ENCODE results near the gene MACF1.

MACF1 gene

GRCh38 chr1:39332828-39333227 is 128.3 kb downstream of the MACF1 start:
- POLR2A ChIA-PET = no interaction called here
- DNase-seq (ENCODE audit: extremely low spot score) = no peak
- TF ChIP-seq SUZ12 (IDR thresholded peaks at IDR 0.05) (no peak), BHLHE40 (IDR thresholded peaks at IDR 0.05; ENCODE audit: borderline replicate concordance) (no peak), NFRKB (IDR thresholded peaks at IDR 0.05) (no peak), SP1 (IDR thresholded peaks at IDR 0.05) (no peak), ARNT (IDR thresholded peaks at IDR 0.05) (no peak), ZNF384 (IDR thresholded peaks at IDR 0.05) (no peak), TARDBP (IDR thresholded peaks at IDR 0.05) (no peak), HDGF (IDR thresholded peaks at IDR 0.05; ENCODE audit: borderline replicate concordance) (no peak), FOXM1 (IDR thresholded peaks at IDR 0.05; ENCODE audit: borderline replicate concordance) (no peak), ELF4 (IDR thresholded peaks at IDR 0.05) (no peak), L3MBTL2 (conservative IDR thresholded peaks at IDR 0.05) (no peak), LEF1 (IDR thresholded peaks at IDR 0.05; ENCODE audit: borderline replicate concordance) (no peak)
- CTCF ChIA-PET = no interaction called here

- ChIA-PET CTCF (no interaction called here), POLR2A (no interaction called here)
- no peak for DNase-seq (ENCODE audit: extremely low spot score)
- TF ChIP-seq LEF1 (IDR thresholded peaks at IDR 0.05; ENCODE audit: borderline replicate concordance) = no peak
Observed at GRCh38 chr1:39333296-39333695, 128.8 kb downstream of the MACF1 start.

- POLR2A ChIA-PET = no interaction called here
- DNase-seq (ENCODE audit: extremely low spot score) = no peak
- TF ChIP-seq FOXA1 (IDR thresholded peaks at IDR 0.05) (no peak), FOXK2 (IDR thresholded peaks at IDR 0.05) (no peak), SUZ12 (IDR thresholded peaks at IDR 0.05) (no peak), FOXM1 (IDR thresholded peaks at IDR 0.05; ENCODE audit: borderline replicate concordance) (no peak), LEF1 (IDR thresholded peaks at IDR 0.05; ENCODE audit: borderline replicate concordance) (no peak), CTBP1 (IDR thresholded peaks at IDR 0.05; ENCODE audit: borderline replicate concordance) (no peak), BHLHE40 (IDR thresholded peaks at IDR 0.05; ENCODE audit: borderline replicate concordance) (no peak), TARDBP (IDR thresholded peaks at IDR 0.05) (no peak), HDGF (IDR thresholded peaks at IDR 0.05; ENCODE audit: borderline replicate concordance) (no peak), ZNF384 (IDR thresholded peaks at IDR 0.05) (no peak), SP1 (IDR thresholded peaks at IDR 0.05) (no peak), L3MBTL2 (conservative IDR thresholded peaks at IDR 0.05) (no peak), ELF4 (IDR thresholded peaks at IDR 0.05) (no peak), NFRKB (IDR thresholded peaks at IDR 0.05) (no peak), ARNT (IDR thresholded peaks at IDR 0.05) (no peak), PKNOX1 (IDR thresholded peaks at IDR 0.05) (no peak)
- CTCF ChIA-PET = no interaction called here
Observed at GRCh38 chr1:39335216-39335615, 130.7 kb downstream of the MACF1 start.

GRCh38 chr1:39337067-39337466 is 132.6 kb downstream of the MACF1 start:
- ChIA-PET POLR2A (no interaction called here), CTCF (interaction anchor here (0.7 to 1.9 kb wide), 3 partner anchors 74 to 145 kb away, joined by 3 to 4 read pairs (median 3); no protein-coding TSS in a partner anchor)
- TF ChIP-seq BHLHE40 (IDR thresholded peaks at IDR 0.05; ENCODE audit: borderline replicate concordance) = no peak
- TF ChIP-seq ZNF384 (IDR thresholded peaks at IDR 0.05) = no peak
- no peak for TF ChIP-seq PKNOX1 (IDR thresholded peaks at IDR 0.05)
- TF ChIP-seq L3MBTL2 (conservative IDR thresholded peaks at IDR 0.05) = no peak
- no peak for TF ChIP-seq TARDBP (IDR thresholded peaks at IDR 0.05)
- TF ChIP-seq LEF1 (IDR thresholded peaks at IDR 0.05; ENCODE audit: borderline replicate concordance) = no peak
- DNase-seq (ENCODE audit: extremely low spot score) = no peak

- no peak for TF ChIP-seq CTBP1 (IDR thresholded peaks at IDR 0.05; ENCODE audit: borderline replicate concordance)
- no peak for TF ChIP-seq L3MBTL2 (conservative IDR thresholded peaks at IDR 0.05)
- no peak for TF ChIP-seq FOXM1 (IDR thresholded peaks at IDR 0.05; ENCODE audit: borderline replicate concordance)
- TF ChIP-seq PKNOX1 (IDR thresholded peaks at IDR 0.05) = no peak
- TF ChIP-seq ZNF384 (IDR thresholded peaks at IDR 0.05) = no peak
- no peak for TF ChIP-seq TARDBP (IDR thresholded peaks at IDR 0.05)
- TF ChIP-seq NFRKB (IDR thresholded peaks at IDR 0.05) = no peak
- TF ChIP-seq ARNT (IDR thresholded peaks at IDR 0.05) = no peak
- TF ChIP-seq BHLHE40 (IDR thresholded peaks at IDR 0.05; ENCODE audit: borderline replicate concordance) = no peak
- TF ChIP-seq FOXA1 (IDR thresholded peaks at IDR 0.05) = no peak
- no peak for TF ChIP-seq ELF4 (IDR thresholded peaks at IDR 0.05)
- no peak for TF ChIP-seq SP1 (IDR thresholded peaks at IDR 0.05)
- no peak for TF ChIP-seq LEF1 (IDR thresholded peaks at IDR 0.05; ENCODE audit: borderline replicate concordance)
- TF ChIP-seq SUZ12 (IDR thresholded peaks at IDR 0.05) = no peak
- TF ChIP-seq FOXK2 (IDR thresholded peaks at IDR 0.05) = no peak
- no peak for TF ChIP-seq HDGF (IDR thresholded peaks at IDR 0.05; ENCODE audit: borderline replicate concordance)
- ChIA-PET CTCF (no interaction called here), POLR2A (no interaction called here)
- no peak for DNase-seq (ENCODE audit: extremely low spot score)
Observed at GRCh38 chr1:39342776-39343175, 138.3 kb downstream of the MACF1 start.

- POLR2A ChIA-PET = no interaction called here
- CTCF ChIA-PET = no interaction called here
- no peak for DNase-seq (ENCODE audit: extremely low spot score)
- TF ChIP-seq FOXA1 (IDR thresholded peaks at IDR 0.05) (no peak), SP1 (IDR thresholded peaks at IDR 0.05) (no peak), TARDBP (IDR thresholded peaks at IDR 0.05) (no peak), PKNOX1 (IDR thresholded peaks at IDR 0.05) (no peak), ELF4 (IDR thresholded peaks at IDR 0.05) (no peak), FOXK2 (IDR thresholded peaks at IDR 0.05) (no peak), CTBP1 (IDR thresholded peaks at IDR 0.05; ENCODE audit: borderline replicate concordance) (no peak), L3MBTL2 (conservative IDR thresholded peaks at IDR 0.05) (no peak), FOXM1 (IDR thresholded peaks at IDR 0.05; ENCODE audit: borderline replicate concordance) (no peak), HDGF (IDR thresholded peaks at IDR 0.05; ENCODE audit: borderline replicate concordance) (no peak), ZNF384 (IDR thresholded peaks at IDR 0.05) (no peak), ARNT (IDR thresholded peaks at IDR 0.05) (no peak), NFRKB (IDR thresholded peaks at IDR 0.05) (no peak), SUZ12 (IDR thresholded peaks at IDR 0.05) (no peak)
Observed at GRCh38 chr1:39344394-39345154, 140.1 kb downstream of the MACF1 start.

Data from HEK293T (cell line).